OCI-LY7 (cell line): ENCODE results near the gene MAPRE3. TPM values are rescaled to one million over a fixed set of nuclear protein-coding genes. Genes with fewer than 3 reads are reported as not detected.

ENCODE experiments used
- BruUV-seq: library from RNA; stranded (reverse); fragments of 400-500 nt; replicated peaks from 2 replicates; lab custom pipeline; 2021; lab: Mats Ljungman, UMichigan
- CTCF ChIA-PET: fragments of 300-600 bp; sonication (Branson Sonifier 250); formaldehyde crosslinking; loops from one replicate; lab custom pipeline; 2022; ENCODE audit warnings: antibody characterized with exemption; ENCODE audit not compliant: unreplicated experiment; lab: Charles Lee
- POLR2A ChIA-PET: fragments of 300-600 bp; sonication (Branson Sonifier 250); formaldehyde crosslinking; loops from one replicate; lab custom pipeline; 2022; ENCODE audit warnings: antibody characterized with exemption; lab: Charles Lee
- DNase-seq: peaks from one replicate; pipeline ENCODE4 v3.0.0-alpha.2; 2015; ENCODE audit warnings: low spot score
- H2AFZ ChIP-seq: fragments of 200-600 bp; sonication (generic), shearing (Covaris generic); 2 replicates; pipeline ENCODE4 v1.6.1; 2014; ENCODE audit warnings: mild to moderate bottlenecking, antibody characterized with exemption, low read length, moderate library complexity
- H3K27ac ChIP-seq: fragments of 200-600 bp; sonication (generic); 2 replicates; pipeline ENCODE4 v1.5.1; 2014; ENCODE audit warnings: mixed run types, low read depth, mild to moderate bottlenecking, moderate library complexity, low read length, inconsistent platforms; ENCODE audit not compliant: poor library complexity, severe bottlenecking
- H3K36me3 ChIP-seq: fragments of 200-600 bp; sonication (generic); 2 replicates; pipeline ENCODE4 v1.6.1; 2014; ENCODE audit warnings: mild to moderate bottlenecking, antibody characterized with exemption, low read length, moderate library complexity, mixed read lengths; ENCODE audit not compliant: insufficient read depth
- H3K4me1 ChIP-seq: fragments of 200-600 bp; sonication (generic); 2 replicates; pipeline ENCODE4 v1.5.1; 2014; ENCODE audit warnings: mild to moderate bottlenecking, low read length; ENCODE audit not compliant: insufficient read depth, poor library complexity, severe bottlenecking
- H3K4me2 ChIP-seq: fragments of 200-600 bp; sonication (generic); 2 replicates; pipeline ENCODE4 v1.6.1; 2014; ENCODE audit warnings: mild to moderate bottlenecking, low read length
- H3K4me3 ChIP-seq: fragments of 200-600 bp; sonication (generic); 2 replicates; pipeline ENCODE4 v1.5.1; 2014; ENCODE audit warnings: mild to moderate bottlenecking, low read depth, low read length; ENCODE audit not compliant: poor library complexity, severe bottlenecking
- H3K79me2 ChIP-seq: fragments of 200-600 bp; sonication (generic); 2 replicates; pipeline ENCODE4 v1.6.1; 2016; ENCODE audit warnings: low read depth, mild to moderate bottlenecking, low read length, moderate library complexity, mixed read lengths; ENCODE audit not compliant: insufficient read depth
- H3K9me2 ChIP-seq: fragments of 200-600 bp; sonication (generic); 2 replicates; pipeline ENCODE4 v1.6.1; 2016; ENCODE audit warnings: mild to moderate bottlenecking, low read length, mixed read lengths; ENCODE audit not compliant: insufficient read depth
- H3K9me3 ChIP-seq: fragments of 200-600 bp; sonication (generic); 2 replicates; pipeline ENCODE4 v1.6.1; 2014; ENCODE audit warnings: mild to moderate bottlenecking, mixed run types, low read length, mixed read lengths
- H4K20me1 ChIP-seq: fragments of 200-600 bp; sonication (generic); 2 replicates; pipeline ENCODE4 v1.6.1; 2014; ENCODE audit warnings: mild to moderate bottlenecking, antibody characterized with exemption, low read length, moderate library complexity, mixed read lengths; ENCODE audit not compliant: insufficient read depth
- CTCF ChIP-seq: fragments of 200-600 bp; sonication (generic); conservative IDR thresholded peaks from 2 replicates; pipeline ENCODE4 v1.5.1; 2014; ENCODE audit warnings: mild to moderate bottlenecking, antibody characterized with exemption, low read length, moderate library complexity, mixed read lengths
- EZH2phosphoT487 ChIP-seq: fragments of 200-600 bp; sonication (generic); IDR thresholded peaks from 2 replicates; pipeline ENCODE4 v1.6.1; 2018; ENCODE audit warnings: low read depth, borderline replicate concordance, mild to moderate bottlenecking, mixed run types, antibody characterized with exemption, low read length, moderate library complexity, mixed read lengths
- intact Hi-C: fragments of 100-400 bp; cut with micrococcal nuclease; formaldehyde crosslinking; loops from one replicate; pipeline ENCODE4 v1.10.0; 2022; ENCODE audit not compliant: unreplicated experiment
- total RNA-seq, 2 experiments: library from RNA; depleted of rRNA in 1 of 2; stranded (reverse); fragments of >200 nt in 1 of 2; shearing (Covaris generic) in 1 of 2; gene quantifications; 2 replicates each; pipeline ENCODE4 v1.2.3, GENCODE V29; 2014 to 2022

Gene MAPRE3
- total RNA-seq, 2 experiments from 2014 or later = not detected

GRCh38 chr2:27040282-27040681 lies 69.8 kb downstream of the MAPRE3 start:
- no TSS peak for BruUV-seq
- Histone ChIP-seq H3K9me2 (no peaks in the 10 kb centered on the region), H3K79me2 (no peaks in the 10 kb centered on the region), H3K36me3 (peaks cover 81% of the 10 kb centered on the region), H3K27ac (no peak overlapping the region), H2AFZ (no peak overlapping the region), H3K9me3 (no peaks in the 10 kb centered on the region), H4K20me1 (no peaks in the 10 kb centered on the region), H3K4me2 (no peak overlapping the region), H3K4me1 (peaks cover 25% of the 10 kb centered on the region), H3K4me3 (no peak overlapping the region)
- POLR2A ChIA-PET = interaction anchor here (1.3 to 1.7 kb wide), 2 partner anchors 10 to 42 kb away, joined by 4 to 9 read pairs; no protein-coding TSS in a partner anchor
- no peak for DNase-seq
- TF ChIP-seq CTCF (no peak), EZH2phosphoT487 (no peak)
- intact Hi-C loops = no loop called here
- CTCF ChIA-PET = no interaction called here

DNA sequence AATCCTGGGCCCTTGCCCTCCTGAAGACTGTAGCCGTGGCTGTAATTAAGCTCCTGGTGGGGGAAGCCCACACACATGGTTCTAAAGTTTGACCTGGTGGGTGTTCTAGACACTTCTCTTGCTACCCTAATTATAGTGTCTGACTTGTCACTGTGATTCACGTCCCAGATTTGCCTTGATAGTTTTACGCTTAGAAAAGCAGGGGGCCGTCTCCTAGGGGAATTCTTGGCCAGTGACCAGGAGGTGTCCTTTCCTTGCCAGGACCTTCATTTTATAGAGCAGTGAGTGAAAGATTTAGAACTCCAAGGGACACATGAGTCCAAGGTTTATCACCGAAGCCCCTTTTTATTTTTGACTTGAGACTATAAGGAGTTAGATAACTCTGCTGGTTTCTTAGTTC lies 71.3 kb downstream of the MAPRE3 start:
- Histone ChIP-seq H3K4me3 (peak overlapping the region; percentile 6), H3K4me2 (peak overlapping the region; percentile 49), H3K9me2 (no peaks in the 10 kb centered on the region), H3K27ac (peak overlapping the region; percentile 76), H4K20me1 (no peaks in the 10 kb centered on the region), H2AFZ (no peak overlapping the region), H3K36me3 (peaks cover 66% of the 10 kb centered on the region), H3K9me3 (no peaks in the 10 kb centered on the region), H3K79me2 (no peaks in the 10 kb centered on the region), H3K4me1 (peaks cover 25% of the 10 kb centered on the region)
- ChIA-PET POLR2A (interaction anchor here (1.7 kb wide), 1 partner anchor 9 kb away, joined by 9 read pairs; no protein-coding TSS in a partner anchor), CTCF (no interaction called here)
- BruUV-seq = no TSS peak
- DNase-seq = no peak
- intact Hi-C loops = no loop called here
- TF ChIP-seq CTCF (no peak), EZH2phosphoT487 (no peak)

GRCh38 chr2:27042159-27042661 lies 71.8 kb downstream of the MAPRE3 start:
- H3K4me3 ChIP-seq = no peak overlapping the region
- H3K9me2 ChIP-seq = no peaks in the 10 kb centered on the region
- intact Hi-C loops = no loop called here
- no peaks in the 10 kb centered on the region for H3K9me3 ChIP-seq
- peaks cover 61% of the 10 kb centered on the region for H3K36me3 ChIP-seq
- peak overlapping the region; percentile 49; the same call in 1 of the 2 replicates for H3K4me2 ChIP-seq
- TF ChIP-seq CTCF = no peak
- TF ChIP-seq EZH2phosphoT487 = no peak
- ChIA-PET CTCF (no interaction called here), POLR2A (interaction anchor here (1.7 kb wide), 1 partner anchor 8 kb away, joined by 9 read pairs; no protein-coding TSS in a partner anchor)
- peak overlapping the region; percentile 76 for H3K27ac ChIP-seq
- peaks cover 25% of the 10 kb centered on the region for H3K4me1 ChIP-seq
- peak; percentile 62 for DNase-seq
- H3K79me2 ChIP-seq = no peaks in the 10 kb centered on the region
- no TSS peak for BruUV-seq
- H4K20me1 ChIP-seq = no peaks in the 10 kb centered on the region
- no peak overlapping the region for H2AFZ ChIP-seq
